GM18861 (cell line): Measurements from ENCODE around the gene NACAD.

Experiments used
- ATAC-seq: cut with Tn5 transposase; IDR thresholded peaks from one replicate; pipeline ENCODE4 v1.9.1; 2021; ENCODE audit not compliant: unreplicated experiment

Gene NACAD

DNA sequence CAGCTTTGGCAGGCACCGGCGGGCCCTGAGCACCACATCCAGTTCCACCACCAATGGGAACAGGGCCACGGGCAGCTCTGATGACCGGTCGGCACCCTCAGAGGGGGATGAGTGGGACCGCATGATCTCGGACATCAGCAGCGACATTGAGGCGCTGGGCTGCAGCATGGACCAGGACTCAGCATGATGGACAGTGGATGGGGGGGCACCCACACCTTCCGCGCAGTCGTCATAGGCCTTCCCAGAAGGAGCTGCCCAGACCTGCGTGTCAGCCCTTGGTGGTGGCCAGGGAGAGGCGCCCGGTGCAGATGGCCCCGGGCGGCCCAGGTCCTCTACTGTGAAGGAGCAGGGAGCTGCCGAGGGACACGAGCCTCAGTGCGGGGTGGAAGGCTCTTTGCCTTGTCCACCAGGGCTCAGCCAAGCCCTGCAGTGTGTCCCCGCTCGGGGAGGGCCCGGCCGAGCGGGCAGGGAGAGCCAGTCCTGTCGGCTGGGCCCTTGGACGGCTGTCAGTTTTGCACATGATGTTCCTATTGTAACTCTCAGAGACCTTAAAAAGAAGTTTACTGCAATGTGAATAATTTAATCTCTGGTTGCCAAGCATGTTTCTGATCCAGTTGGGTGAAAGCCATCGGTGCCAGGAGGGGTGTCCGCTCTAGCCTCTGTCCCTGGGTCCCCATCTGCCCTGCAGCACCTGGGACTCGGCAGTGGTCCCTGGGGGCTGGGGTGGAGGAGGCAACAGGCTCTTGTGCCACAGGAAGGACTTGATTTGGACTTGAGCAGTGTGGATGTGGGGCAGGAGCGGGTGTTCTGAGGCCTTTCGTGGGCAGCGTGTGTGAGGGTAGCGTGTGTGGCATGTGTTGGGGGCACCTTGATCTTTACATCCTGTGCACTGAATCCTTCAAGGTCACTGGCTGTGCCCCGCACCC is 12.6 kb downstream of the NACAD start:
- ATAC-seq, result no peak

DNA sequence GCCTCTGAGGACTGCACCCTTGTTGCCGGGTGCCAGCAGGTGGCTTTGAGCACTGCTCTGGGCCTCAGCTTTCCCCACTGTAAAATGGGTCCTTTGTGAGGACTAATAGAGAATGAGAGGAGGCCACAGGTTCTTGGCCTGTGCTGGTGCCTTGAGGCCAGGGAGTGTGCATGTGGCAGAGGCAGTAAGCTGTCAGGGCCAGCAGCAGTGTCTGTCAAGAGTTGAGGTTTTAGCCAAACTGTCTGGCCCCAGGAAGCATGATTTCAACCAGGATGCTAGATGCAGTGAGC is 13.5 kb downstream of the NACAD start:
- no peak for ATAC-seq

DNA sequence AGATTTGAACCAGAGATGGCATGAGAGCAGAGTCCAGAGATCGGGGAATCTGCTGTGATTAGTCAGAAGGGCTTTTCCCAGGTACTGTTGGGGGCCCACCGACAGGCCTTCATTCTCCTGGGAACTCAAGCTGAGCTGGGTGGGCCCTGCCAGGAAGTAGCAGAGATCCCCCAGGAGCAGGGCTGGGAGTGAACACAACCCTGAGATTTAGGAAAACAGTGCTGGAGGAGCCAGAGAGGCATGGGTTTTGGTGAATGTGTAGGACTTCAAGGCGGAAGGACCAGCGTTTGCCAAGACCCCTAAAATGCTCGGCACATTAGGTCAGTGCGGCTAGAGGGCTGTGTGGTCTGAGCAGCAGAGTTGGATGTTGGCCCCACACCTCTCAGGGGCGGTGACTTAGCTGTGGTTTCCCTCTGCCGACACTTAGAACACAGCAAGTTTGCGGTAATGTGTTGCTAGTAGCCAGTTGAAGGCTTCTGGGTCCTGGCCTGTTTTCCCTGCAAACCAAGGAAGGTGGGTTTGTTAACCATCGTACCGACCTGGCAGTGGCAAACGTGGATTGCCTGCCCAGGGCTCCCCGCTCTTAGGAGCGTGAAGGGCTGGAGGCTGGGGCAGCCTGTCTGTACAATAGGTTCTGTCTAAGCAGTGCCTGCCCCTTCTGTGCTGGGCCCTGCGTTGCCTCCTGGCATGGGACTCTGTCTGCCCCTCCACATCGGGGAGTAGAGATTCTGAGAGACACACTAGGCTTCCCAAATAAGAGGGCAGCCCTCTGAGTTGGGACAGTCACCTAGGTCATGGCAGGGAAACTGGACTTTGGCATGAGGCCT is 14.0 kb downstream of the NACAD start:
- no peak for ATAC-seq

DNA sequence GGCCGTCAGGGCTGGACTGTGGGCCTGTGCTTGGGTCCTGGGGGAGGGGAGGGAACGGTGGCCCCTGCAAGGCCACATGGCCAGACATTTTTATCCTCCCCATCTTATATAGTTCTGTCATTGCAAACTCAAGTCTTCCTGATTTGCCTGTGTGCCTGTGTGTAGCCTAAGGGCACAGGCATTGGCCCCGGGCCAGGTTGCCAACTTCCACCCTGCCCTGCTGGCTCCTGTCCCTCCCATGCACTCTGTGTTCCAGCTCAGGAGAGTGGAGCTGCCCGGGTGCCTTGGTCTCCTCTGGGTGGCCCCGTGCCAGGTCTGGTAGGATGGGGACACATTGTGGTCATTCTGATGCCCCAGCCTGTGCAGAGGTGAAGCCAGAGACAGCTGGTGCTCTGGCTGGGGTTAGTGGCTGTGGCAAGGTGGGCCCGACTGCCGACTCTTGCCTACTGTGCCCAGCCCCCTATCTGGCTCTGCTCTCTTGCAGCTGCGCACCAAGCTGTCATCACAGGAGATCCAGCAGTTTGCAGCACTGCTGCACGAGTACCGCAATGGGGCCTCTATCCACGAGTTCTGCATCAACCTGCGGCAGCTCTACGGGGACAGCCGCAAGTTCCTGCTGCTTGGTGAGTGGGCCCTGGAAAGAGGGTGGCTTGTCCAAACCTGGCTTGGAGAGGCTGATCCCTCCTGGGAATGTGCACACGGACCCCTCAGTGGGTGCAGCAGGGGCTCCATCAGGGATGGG is 14.8 kb downstream of the NACAD start:
- ATAC-seq, result no peak

DNA sequence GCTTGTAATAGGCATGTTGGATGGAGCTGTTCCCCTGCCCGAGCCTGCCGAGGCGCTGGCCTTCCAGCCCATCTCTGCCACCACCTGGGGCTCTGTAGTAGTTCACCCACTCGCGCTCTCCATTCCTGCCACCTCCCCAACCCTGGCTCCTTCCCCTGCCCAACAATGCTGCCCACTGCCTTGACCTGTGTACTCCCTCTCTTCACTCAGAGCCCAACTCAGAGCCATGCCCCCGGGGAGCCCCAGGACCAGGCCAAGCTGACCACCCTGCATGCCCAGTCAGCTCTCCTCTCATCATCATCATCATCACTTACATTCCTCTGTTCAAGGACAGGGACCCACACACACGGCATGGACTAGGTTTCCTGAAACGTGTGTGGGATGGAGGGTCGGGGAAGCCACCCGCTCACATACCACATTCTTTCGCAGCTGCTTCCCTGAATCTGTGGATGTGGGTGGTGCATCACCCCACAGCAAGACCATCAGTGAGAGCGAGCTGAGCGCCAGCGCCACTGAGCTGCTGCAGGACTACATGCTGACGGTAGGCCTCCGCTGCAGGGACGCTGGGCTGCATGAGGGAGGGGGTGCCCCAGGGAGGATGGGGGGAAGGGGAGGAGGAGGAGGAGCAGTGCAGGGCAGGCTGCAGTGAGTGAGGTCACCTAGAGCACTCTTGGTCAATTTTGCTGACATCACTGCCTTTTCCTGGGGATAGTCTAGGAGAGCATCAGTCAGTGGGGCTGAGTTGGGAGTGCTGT is 15.6 kb downstream of the NACAD start:
- no peak for ATAC-seq

DNA sequence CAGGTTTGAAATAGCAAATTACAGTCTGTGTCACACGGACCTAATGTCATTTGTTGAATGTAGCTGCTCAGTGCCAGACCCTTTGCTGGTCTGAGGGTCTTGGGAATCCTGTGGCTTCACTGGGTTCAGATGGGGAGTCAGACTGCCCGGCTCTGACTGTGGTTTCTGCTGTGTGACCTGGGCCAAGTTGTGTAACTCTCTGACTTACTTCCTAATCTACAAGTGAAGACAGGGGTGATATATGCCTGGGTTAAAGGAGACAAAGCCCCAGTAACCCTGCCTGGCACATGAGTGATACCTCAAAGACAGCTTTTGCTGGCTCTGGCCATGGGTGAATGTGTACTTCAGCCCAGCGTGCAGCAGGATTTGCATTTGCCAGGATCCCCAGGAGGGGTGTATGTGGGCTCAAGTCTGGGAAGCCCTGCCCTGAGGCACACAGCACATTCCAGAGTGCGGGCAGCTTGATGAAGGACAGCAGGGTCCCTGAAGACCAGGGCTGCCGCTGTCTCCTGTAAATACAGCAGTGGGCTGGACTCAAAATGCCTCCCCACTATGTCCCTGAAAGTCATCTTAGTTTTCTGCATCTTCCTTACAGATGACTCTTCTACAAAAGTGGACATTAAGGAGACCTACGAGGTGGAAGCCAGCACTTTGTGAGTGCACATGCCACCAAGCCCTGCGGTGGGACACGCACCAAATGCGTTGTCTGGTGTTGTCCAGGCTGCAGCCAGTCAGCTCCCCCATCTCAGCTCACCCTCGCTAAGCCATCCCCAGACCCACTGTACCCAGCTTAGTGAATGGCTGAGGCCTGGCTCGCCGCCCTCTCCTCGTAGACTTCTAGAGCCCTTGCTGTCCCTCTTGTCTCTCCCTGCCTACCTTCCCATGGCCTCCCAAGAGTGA is 16.4 kb downstream of the NACAD start:
- ATAC-seq, result no peak

DNA sequence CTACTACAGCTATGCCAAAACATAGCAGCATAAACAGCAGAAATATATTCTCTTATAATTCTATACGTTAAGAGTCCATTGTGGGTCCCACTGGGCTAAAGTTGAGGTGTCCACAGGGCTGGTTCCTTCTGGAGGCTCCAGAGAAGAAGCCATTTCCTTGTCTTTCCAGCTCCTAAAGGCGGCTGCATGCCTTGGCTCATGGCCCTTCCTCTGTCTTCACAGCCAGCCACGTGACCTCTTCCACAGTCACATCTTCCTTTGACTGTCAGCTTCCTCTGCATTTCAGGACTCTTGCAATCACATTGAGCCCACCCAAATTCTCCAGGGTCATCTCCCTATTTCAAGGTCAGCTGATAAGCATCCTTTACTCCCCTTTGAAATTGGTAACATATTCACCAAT is 17.2 kb downstream of the NACAD start:
- no peak for ATAC-seq

DNA sequence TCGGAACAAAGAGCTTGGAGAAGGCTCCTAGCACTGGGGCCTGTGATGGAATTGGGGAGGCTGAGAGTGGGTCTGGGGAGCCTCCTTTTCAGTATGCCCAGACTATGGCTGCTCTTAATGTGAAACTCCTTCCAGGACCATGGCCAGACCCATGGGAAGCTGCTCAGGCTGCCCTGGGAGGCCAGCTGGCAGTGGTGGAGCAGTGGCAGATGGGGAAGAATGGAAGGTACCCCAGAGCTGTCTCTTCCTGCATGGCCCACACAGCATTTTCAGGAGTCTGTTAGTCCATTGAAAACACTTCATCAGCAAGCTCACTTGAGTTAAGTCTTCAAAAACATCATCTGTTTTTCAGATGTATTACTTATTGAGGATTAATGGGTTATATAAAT is 18.5 kb downstream of the NACAD start:
- ATAC-seq, result no peak

DNA sequence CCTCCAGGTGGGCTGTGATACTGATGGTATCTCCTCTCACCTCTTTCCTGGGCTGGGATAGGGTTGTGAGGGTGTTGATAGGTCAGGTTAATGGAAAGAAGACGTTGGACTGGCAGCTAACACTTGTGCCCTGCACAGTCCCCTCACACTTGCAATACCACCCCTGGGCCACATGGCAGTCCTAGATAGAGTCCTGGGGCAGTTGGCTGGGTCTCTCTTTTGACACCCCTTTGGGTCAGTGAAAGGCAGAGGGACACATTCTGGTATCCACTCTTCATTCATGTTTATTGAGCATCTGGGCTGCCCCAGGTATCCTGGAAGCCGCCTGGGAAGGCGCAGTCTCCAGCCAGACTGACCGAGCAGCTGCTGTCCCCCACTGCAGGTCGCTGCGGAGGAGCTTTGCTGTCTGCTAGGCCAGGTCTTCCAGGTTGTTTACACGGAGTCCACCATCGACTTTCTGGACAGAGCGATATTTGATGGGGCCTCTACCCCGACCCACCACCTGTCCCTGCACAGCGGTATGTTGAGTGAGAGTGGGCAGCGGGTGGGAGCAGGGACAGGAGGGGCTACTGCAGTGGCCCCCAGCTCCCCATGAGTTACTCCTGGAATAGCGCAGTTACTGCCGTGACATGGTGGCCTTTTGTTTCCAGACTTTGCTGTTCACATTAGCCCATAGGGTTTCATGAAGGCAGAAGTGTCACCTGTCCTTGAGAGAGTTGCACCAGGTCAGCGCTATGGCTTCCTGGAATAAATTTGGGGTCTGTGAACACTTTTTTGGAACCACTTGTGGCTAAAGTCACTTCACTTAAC is 19.1 kb downstream of the NACAD start:
- ATAC-seq, result no peak

DNA sequence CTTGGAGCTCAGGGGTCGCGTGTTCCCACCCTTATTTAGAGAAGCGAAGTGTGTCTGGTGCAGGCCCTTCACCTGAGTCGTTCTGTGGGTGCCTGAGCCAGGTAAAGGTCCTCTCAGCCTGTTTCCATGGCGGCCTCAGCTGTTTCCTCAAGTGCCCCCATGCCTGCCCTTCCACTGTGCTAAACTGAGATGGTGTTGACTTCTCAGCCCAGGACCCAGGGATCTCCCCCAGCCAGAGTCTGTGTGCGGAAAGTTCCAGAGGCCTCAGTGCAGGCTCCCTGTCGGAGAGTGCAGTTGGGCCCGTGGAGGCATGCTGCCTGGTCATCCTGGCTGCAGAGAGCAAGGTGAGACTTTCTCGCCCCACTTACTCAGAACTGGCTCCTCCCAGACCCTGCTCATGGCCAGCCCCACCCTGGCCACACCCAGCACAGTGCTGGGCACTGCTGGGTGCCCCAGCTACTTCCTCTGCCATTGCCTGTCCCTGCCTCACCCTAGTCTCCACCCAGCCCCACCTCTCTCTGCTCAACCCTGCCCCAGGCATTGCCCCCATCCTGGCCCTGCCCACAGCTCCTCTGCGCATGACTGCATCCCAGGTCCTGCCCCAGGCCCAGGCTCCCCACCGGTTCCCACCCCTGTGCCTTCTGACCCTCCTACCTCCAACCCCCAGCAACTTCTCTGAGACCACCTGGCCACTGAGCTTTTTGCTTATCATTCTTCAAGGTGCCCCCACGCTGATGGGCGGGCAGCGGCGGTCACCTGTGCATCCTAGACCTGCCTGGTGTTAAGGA is 20.3 kb downstream of the NACAD start:
- no peak for ATAC-seq

DNA sequence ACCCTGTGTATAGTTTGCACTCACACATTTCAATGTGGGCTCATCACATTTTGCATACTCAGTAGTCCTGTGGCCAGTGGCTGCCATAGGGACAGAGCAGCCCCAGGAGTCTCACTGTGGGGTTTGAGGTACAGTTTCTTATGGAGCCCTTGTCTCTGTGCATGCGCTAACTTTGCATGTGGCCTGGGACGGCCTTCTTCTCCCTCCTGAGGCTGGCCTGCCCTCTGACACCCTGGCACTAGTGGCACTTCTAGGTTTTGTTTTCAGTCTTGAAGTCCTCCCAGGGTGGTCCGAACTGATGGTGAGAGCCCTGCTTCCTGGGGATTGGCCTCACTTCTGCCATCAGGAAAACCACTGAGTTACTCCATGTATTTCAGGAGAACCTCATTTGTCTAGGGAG is 21.2 kb downstream of the NACAD start:
- no peak for ATAC-seq

DNA sequence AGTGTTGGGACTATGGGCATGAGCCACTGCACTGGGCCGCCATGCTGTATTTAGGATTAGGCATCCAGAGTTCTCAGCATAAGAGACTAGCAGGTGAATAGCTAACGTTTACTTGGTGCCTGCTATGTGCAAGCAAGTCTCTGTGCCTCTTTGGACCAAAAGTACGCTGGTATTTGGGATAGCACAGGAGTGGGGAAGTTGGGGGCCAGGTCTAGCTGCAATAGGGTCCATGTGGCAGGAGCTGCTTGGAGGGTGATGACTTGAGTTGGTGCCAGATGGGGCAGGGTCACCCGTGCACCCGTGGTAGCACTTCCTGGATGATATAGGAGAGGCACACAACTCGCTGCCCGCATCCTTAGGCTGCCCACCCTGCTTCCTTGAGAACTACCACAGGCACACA is 22.4 kb downstream of the NACAD start:
- no peak for ATAC-seq

DNA sequence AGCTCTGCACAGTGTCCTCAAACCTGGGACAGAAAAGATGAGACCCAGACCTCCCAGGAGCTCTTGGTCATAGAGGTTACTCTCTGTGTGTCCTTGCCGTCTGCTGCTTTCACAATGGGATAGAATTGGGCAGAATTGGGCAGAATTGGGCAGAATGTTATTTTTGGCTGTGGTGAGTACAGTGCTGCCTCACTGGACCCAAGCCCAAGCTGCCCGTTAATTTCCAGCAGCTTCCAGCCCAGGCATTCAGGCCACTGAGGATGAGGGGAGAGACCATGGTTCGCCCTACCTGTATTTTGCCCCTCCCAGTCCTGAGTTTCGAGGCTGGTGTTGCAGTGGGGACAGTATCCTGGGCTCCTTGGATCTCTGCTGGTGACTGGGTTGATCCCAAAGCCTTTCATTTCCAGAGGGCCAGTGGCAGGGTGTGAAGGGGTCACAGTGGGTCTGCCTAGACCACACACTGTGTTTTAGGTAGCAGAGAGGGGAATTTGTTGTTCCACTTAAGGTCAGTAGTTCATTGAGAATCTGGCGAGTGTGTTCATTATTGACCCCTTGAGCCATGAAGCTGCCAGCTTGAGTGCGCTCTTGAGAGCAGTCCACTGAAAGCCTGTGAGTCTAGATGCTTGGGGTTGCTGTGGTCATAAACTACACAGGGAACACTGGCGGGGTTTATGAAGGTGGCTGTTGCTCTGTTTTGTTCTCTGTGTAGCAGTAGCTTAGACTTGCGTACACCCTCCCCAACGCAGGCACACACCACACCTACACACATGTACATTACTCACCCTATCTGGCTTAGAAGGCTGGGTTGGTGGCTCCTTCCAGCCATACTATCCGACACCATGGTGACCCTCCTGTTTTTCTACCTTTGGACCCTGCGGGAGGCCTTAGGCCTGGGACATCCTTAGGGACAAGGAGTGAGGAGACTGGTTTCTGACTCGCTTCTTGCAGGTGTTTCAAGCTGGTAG is 23.5 kb downstream of the NACAD start:
- ATAC-seq, result no peak

DNA sequence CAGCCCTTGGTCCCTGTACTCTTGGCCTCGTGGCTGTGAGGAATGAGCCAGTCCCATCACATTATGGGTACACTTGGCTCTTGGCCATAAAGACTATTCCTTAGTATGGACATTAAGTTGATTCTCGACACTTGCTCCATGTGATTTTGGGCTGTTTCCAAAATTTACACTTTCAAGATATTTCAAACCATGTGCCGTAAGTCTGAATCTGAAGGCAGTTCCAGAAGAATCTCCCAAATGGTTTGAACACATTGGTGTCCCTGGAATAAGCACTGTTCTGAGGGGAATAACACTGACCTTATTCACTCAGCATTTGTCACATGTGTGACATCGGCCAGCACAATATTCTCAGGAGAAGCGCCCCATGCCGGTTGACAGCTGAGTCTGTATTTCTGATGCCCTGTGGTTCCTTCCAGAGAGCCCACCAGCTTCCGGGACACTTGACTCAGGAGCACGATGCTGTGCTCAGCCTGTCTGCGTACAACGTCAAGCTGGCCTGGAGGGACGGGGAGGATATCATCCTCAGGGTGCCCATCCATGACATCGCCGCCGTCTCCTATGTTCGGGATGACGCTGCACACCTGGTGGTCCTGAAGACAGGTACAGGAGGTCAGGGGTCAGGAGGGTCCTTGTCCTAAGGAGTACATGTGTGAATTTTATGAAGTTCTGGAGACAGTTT is 24.6 kb downstream of the NACAD start:
- no peak for ATAC-seq

DNA sequence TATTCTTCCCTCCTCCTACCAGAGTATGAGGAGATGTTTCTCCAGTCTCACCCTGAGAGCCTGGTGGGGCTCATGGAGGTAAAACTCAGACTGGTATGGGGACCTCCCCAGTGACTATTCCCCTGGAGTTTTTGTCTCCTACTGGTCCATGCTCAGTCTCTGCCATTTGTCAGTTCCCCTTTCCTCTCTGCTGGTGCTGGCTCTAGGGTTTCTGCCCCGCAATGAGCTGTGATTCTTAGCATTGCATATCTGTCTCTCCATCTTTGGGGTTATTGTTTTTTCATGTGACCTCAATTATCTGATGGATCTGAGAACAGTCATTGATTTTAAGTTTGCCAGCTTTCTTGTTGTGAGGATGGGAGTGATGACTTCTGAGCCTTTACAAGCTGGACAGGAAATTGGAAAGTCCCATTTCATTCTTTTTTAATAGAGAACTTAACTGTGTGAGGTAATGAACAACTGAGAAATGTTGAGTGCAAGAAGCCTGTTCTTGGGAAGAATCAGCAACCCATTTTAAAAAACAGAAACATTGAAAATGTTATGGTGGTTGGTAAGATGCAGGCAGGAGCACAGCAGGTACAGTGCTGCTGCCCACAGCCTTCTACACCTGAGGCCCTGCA is 26.9 kb downstream of the NACAD start:
- ATAC-seq, result no peak

DNA sequence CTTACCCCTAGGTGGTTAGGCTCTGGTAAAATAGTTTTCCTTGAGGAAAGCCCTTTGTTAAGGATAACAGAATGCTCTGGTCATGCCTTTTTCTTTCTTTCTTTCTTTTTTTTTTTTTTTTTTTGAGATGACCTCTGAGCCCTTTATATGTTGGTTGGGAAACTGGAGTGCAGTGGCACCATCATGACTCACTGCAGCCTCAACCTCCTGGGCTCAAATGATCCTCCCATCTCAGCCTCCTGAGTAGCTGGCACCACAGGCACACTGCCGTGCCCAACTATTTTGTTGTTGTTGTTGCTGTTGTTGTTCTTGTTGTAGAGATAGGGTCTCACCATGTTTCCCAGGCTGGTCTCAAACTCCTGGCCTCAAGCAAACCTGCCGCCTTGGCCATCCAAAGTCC is 27.4 kb downstream of the NACAD start:
- no peak for ATAC-seq
